Measurements from ENCODE around the gene PTPN21.
A peak's percentile ranks its signal among the peaks of the same experiment; 100 is the strongest.
"Not testable (repeated sequence)": the region's sequence is repeated elsewhere in the genome, so short reads cannot be mapped to it uniquely, and the experiment has no call there.

Gene PTPN21

DNA sequence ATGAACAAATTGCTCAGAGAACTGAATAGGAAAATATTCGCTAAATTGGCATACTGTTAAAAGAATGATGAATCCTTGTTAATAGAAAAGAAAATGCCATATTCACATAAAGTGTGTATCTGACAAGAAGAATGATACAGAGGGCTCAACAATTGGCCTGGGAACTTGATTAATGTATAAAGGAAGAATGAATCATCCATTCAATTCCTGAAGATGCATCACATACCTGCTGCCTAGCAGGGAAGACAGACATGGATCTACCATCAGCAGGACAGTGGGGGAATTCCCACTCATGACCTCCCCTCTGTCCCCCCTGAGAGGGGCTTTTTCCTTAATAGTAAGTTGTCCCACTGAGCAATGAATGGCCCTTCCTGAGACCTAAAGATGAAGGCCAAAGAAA is 13.5 kb downstream of the PTPN21 start:
- H3K4me1 ChIP-seq (ENCODE audit: control insufficient read depth in 1 of 2, insufficient read depth in 2 of 2, low read length in 2 of 2): peaks cover 12 to 17% of the 10 kb centered on the region in 2 donors
- H3K36me3 ChIP-seq (ENCODE audit: control insufficient read depth in 1 of 2, insufficient read depth in 2 of 2, low read length in 2 of 2): peaks cover 0 to 6% of the 10 kb centered on the region in 2 donors
- no peak overlapping the region for H3K27ac ChIP-seq (ENCODE audit: low read depth, low read length)
- no peaks in the 10 kb centered on the region for H3K27me3 ChIP-seq (ENCODE audit: control insufficient read depth in 1 of 2, insufficient read depth in 2 of 2, low read length in 2 of 2)
- no peak overlapping the region for H3K9ac ChIP-seq (ENCODE audit: low read depth in 1 of 2, low read length in 2 of 2)
- no peak overlapping the region for H3K4me3 ChIP-seq (ENCODE audit: low read depth in 1 of 2, low read length in 2 of 2)
- H3K9me3 ChIP-seq (ENCODE audit: control insufficient read depth in 1 of 2, low read length in 2 of 2): no peaks in the 10 kb centered on the region

GRCh38 chr14:88535813-88536212 is 19.0 kb downstream of the PTPN21 start:
- H3K4me1 ChIP-seq (ENCODE audit: control insufficient read depth in 1 of 2, insufficient read depth in 2 of 2, low read length in 2 of 2): peaks cover 13 to 15% of the 10 kb centered on the region in 2 donors
- no peak overlapping the region for H3K4me3 ChIP-seq (ENCODE audit: low read depth in 1 of 2, low read length in 2 of 2)
- no peaks in the 10 kb centered on the region for H3K27me3 ChIP-seq (ENCODE audit: control insufficient read depth in 1 of 2, insufficient read depth in 2 of 2, low read length in 2 of 2)
- no peak overlapping the region for H3K9ac ChIP-seq (ENCODE audit: low read depth in 1 of 2, low read length in 2 of 2)
- no peaks in the 10 kb centered on the region for H3K36me3 ChIP-seq (ENCODE audit: control insufficient read depth in 1 of 2, insufficient read depth in 2 of 2, low read length in 2 of 2)
- no peaks in the 10 kb centered on the region for H3K9me3 ChIP-seq (ENCODE audit: control insufficient read depth in 1 of 2, low read length in 2 of 2)
- H3K27ac ChIP-seq (ENCODE audit: low read depth, low read length): no peak overlapping the region

- Histone ChIP-seq H3K4me3 (ENCODE audit: low read depth in 1 of 2, low read length in 2 of 2) (no peak overlapping the region), H3K27me3 (ENCODE audit: control insufficient read depth in 1 of 2, insufficient read depth in 2 of 2, low read length in 2 of 2) (no peaks in the 10 kb centered on the region), H3K4me1 (ENCODE audit: control insufficient read depth in 1 of 2, insufficient read depth in 2 of 2, low read length in 2 of 2) (peaks cover 13 to 15% of the 10 kb centered on the region in 2 donors), H3K36me3 (ENCODE audit: control insufficient read depth in 1 of 2, insufficient read depth in 2 of 2, low read length in 2 of 2) (no peaks in the 10 kb centered on the region), H3K9ac (ENCODE audit: low read depth in 1 of 2, low read length in 2 of 2) (no peak overlapping the region), H3K27ac (ENCODE audit: low read depth, low read length) (no peak overlapping the region), H3K9me3 (ENCODE audit: control insufficient read depth in 1 of 2, low read length in 2 of 2) (no peaks in the 10 kb centered on the region)
These were observed 19.7 kb downstream of the PTPN21 start for GRCh38 chr14:88535149-88535548.

GRCh38 chr14:88533064-88533602 is 21.7 kb downstream of the PTPN21 start:
- no peak overlapping the region for H3K9ac ChIP-seq (ENCODE audit: low read depth in 1 of 2, low read length in 2 of 2)
- H3K27ac ChIP-seq (ENCODE audit: low read depth, low read length): no peak overlapping the region
- no peaks in the 10 kb centered on the region for H3K27me3 ChIP-seq (ENCODE audit: control insufficient read depth in 1 of 2, insufficient read depth in 2 of 2, low read length in 2 of 2)
- H3K36me3 ChIP-seq (ENCODE audit: control insufficient read depth in 1 of 2, insufficient read depth in 2 of 2, low read length in 2 of 2): no peaks in the 10 kb centered on the region
- peaks cover 13 to 15% of the 10 kb centered on the region in 2 donors for H3K4me1 ChIP-seq (ENCODE audit: control insufficient read depth in 1 of 2, insufficient read depth in 2 of 2, low read length in 2 of 2)
- H3K9me3 ChIP-seq (ENCODE audit: control insufficient read depth in 1 of 2, low read length in 2 of 2): peaks cover 0 to 3% of the 10 kb centered on the region in 2 donors
- H3K4me3 ChIP-seq (ENCODE audit: low read depth in 1 of 2, low read length in 2 of 2): no peak overlapping the region

- H3K4me1 ChIP-seq (ENCODE audit: control insufficient read depth in 1 of 2, insufficient read depth in 2 of 2, low read length in 2 of 2); H3K9ac ChIP-seq (ENCODE audit: low read depth in 1 of 2, low read length in 2 of 2); H3K27ac ChIP-seq (ENCODE audit: low read depth, low read length); H3K27me3 ChIP-seq (ENCODE audit: control insufficient read depth in 1 of 2, insufficient read depth in 2 of 2, low read length in 2 of 2); H3K36me3 ChIP-seq (ENCODE audit: control insufficient read depth in 1 of 2, insufficient read depth in 2 of 2, low read length in 2 of 2); H3K9me3 ChIP-seq (ENCODE audit: control insufficient read depth in 1 of 2, low read length in 2 of 2); H3K4me3 ChIP-seq (ENCODE audit: low read depth in 1 of 2, low read length in 2 of 2): not testable (repeated sequence)
These were observed 24.9 kb downstream of the PTPN21 start for GRCh38 chr14:88529889-88530288.

- Histone ChIP-seq H3K27ac (ENCODE audit: low read depth, low read length) (no peak overlapping the region), H3K27me3 (ENCODE audit: control insufficient read depth in 1 of 2, insufficient read depth in 2 of 2, low read length in 2 of 2) (no peaks in the 10 kb centered on the region), H3K4me1 (ENCODE audit: control insufficient read depth in 1 of 2, insufficient read depth in 2 of 2, low read length in 2 of 2) (peaks cover 5 to 9% of the 10 kb centered on the region in 2 donors), H3K9me3 (ENCODE audit: control insufficient read depth in 1 of 2, low read length in 2 of 2) (no peaks in the 10 kb centered on the region), H3K36me3 (ENCODE audit: control insufficient read depth in 1 of 2, insufficient read depth in 2 of 2, low read length in 2 of 2) (no peaks in the 10 kb centered on the region), H3K4me3 (ENCODE audit: low read depth in 1 of 2, low read length in 2 of 2) (no peak overlapping the region), H3K9ac (ENCODE audit: low read depth in 1 of 2, low read length in 2 of 2) (no peak overlapping the region)
These were observed 32.4 kb downstream of the PTPN21 start for GRCh38 chr14:88522393-88522792.

- no peak overlapping the region for H3K4me3 ChIP-seq (ENCODE audit: low read depth in 1 of 2, low read length in 2 of 2)
- peaks cover 5 to 9% of the 10 kb centered on the region in 2 donors for H3K4me1 ChIP-seq (ENCODE audit: control insufficient read depth in 1 of 2, insufficient read depth in 2 of 2, low read length in 2 of 2)
- no peaks in the 10 kb centered on the region for H3K9me3 ChIP-seq (ENCODE audit: control insufficient read depth in 1 of 2, low read length in 2 of 2)
- H3K36me3 ChIP-seq (ENCODE audit: control insufficient read depth in 1 of 2, insufficient read depth in 2 of 2, low read length in 2 of 2): no peaks in the 10 kb centered on the region
- no peaks in the 10 kb centered on the region for H3K27me3 ChIP-seq (ENCODE audit: control insufficient read depth in 1 of 2, insufficient read depth in 2 of 2, low read length in 2 of 2)
- H3K27ac ChIP-seq (ENCODE audit: low read depth, low read length): no peak overlapping the region
- no peak overlapping the region for H3K9ac ChIP-seq (ENCODE audit: low read depth in 1 of 2, low read length in 2 of 2)
These were observed 33.0 kb downstream of the PTPN21 start for GRCh38 chr14:88521818-88522217.

DNA sequence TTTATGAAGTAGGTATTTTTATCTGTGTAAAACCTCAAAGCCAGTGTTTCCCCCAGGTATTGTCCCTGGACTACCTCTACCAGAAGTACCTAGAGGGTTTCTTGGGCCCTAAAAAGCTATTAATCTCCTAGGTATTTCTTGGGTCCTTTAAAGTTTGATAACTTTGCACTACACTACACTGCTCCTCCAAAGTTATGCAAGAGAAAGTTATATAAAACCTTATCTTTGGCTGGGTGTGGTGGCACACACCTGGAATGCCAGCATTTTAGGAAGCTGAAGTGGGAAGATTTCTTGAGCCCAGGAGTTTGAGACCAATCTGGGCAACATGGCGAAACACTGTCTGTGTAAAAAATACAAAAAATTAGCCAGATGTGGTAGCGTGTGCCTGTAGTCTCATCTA is 34.9 kb downstream of the PTPN21 start:
- no peaks in the 10 kb centered on the region for H3K9me3 ChIP-seq (ENCODE audit: control insufficient read depth in 1 of 2, low read length in 2 of 2)
- H3K9ac ChIP-seq (ENCODE audit: low read depth in 1 of 2, low read length in 2 of 2): no peak overlapping the region
- no peak overlapping the region for H3K4me3 ChIP-seq (ENCODE audit: low read depth in 1 of 2, low read length in 2 of 2)
- no peaks in the 10 kb centered on the region for H3K27me3 ChIP-seq (ENCODE audit: control insufficient read depth in 1 of 2, insufficient read depth in 2 of 2, low read length in 2 of 2)
- H3K36me3 ChIP-seq (ENCODE audit: control insufficient read depth in 1 of 2, insufficient read depth in 2 of 2, low read length in 2 of 2): no peaks in the 10 kb centered on the region
- peaks cover 15 to 22% of the 10 kb centered on the region in 2 donors for H3K4me1 ChIP-seq (ENCODE audit: control insufficient read depth in 1 of 2, insufficient read depth in 2 of 2, low read length in 2 of 2)
- no peak overlapping the region for H3K27ac ChIP-seq (ENCODE audit: low read depth, low read length)

DNA sequence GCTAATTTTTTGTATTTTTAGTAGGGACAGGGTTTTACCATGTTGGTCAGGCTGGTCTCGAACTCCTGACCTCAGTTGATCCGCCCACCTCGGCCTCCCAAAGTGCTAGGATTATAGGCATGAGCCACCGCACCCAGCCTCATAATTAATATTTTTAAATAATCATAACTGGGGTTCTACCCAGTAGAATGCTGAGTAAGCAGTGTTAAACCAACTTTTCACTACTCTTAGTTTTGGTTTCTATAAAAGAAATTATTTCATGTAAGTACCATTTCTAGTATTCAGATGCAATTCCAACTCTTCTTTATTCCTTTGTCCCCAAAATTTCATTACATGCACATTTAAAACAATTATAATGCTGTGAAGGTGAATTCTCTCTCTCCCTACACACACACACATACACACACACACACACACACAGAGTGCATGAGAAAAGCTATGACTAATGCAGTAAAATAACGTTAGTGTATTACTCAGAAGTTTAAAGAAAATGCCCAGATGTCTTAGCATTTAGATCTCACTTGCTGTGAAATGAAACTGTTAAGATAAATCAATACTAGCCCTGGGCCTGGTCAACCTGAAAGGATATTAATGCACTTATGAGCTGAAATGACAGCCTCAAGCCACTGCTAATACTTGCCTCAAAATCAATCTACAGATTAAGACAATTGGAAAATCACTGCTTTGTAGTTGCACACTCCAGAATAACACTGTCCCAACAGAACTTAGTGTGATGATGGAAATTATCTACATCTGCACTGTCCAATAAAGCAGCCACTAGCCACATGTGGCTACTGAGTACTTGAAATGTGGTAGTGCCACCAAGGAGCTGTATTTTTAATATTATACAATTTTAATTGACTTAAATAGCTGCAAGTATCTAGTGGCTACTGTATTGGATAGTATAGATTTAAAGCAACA is 36.0 kb downstream of the PTPN21 start:
- Histone ChIP-seq H3K4me3 (ENCODE audit: low read depth in 1 of 2, low read length in 2 of 2) (no peak overlapping the region), H3K27ac (ENCODE audit: low read depth, low read length) (no peak overlapping the region), H3K27me3 (ENCODE audit: control insufficient read depth in 1 of 2, insufficient read depth in 2 of 2, low read length in 2 of 2) (no peaks in the 10 kb centered on the region), H3K4me1 (ENCODE audit: control insufficient read depth in 1 of 2, insufficient read depth in 2 of 2, low read length in 2 of 2) (peaks cover 15 to 22% of the 10 kb centered on the region in 2 donors), H3K9me3 (ENCODE audit: control insufficient read depth in 1 of 2, low read length in 2 of 2) (no peaks in the 10 kb centered on the region), H3K36me3 (ENCODE audit: control insufficient read depth in 1 of 2, insufficient read depth in 2 of 2, low read length in 2 of 2) (no peaks in the 10 kb centered on the region), H3K9ac (ENCODE audit: low read depth in 1 of 2, low read length in 2 of 2) (no peak overlapping the region)

- Histone ChIP-seq H3K27ac (ENCODE audit: low read depth, low read length) (no peak overlapping the region), H3K4me1 (ENCODE audit: control insufficient read depth in 1 of 2, insufficient read depth in 2 of 2, low read length in 2 of 2) (peaks cover 15 to 22% of the 10 kb centered on the region in 2 donors), H3K9ac (ENCODE audit: low read depth in 1 of 2, low read length in 2 of 2) (peak overlapping the region in 1 of 2 donors; percentile 10), H3K36me3 (ENCODE audit: control insufficient read depth in 1 of 2, insufficient read depth in 2 of 2, low read length in 2 of 2) (no peaks in the 10 kb centered on the region), H3K9me3 (ENCODE audit: control insufficient read depth in 1 of 2, low read length in 2 of 2) (no peaks in the 10 kb centered on the region), H3K4me3 (ENCODE audit: low read depth in 1 of 2, low read length in 2 of 2) (peak overlapping the region; percentile 61 to 65), H3K27me3 (ENCODE audit: control insufficient read depth in 1 of 2, insufficient read depth in 2 of 2, low read length in 2 of 2) (no peaks in the 10 kb centered on the region)
These were observed 37.9 kb downstream of the PTPN21 start for GRCh38 chr14:88516861-88517357.

Data from duodenal mucosa (tissue), 2 donors.